NT2/D1 (cell line): ENCODE results near the gene RIPOR3.

Experiments
- SUZ12 ChIP-seq: IDR thresholded peaks from 2 replicates; pipeline ENCODE4 v1.6.1; 2011; ENCODE audit not compliant: insufficient read length, insufficient read depth; ENCODE audit errors: extremely low read depth
- YY1 ChIP-seq: IDR thresholded peaks from 2 replicates; pipeline ENCODE4 v1.6.1; 2011; ENCODE audit not compliant: insufficient read length, insufficient read depth
- ZNF274 ChIP-seq: IDR thresholded peaks from 2 replicates; pipeline ENCODE4 v1.6.1; 2011; ENCODE audit warnings: mild to moderate bottlenecking, low read depth, low read length

- TF ChIP-seq SUZ12, result no peak
- TF ChIP-seq YY1, result no peak
- TF ChIP-seq ZNF274, result no peak
Measured at GRCh38 chr20:50594231-50594590, 97.1 kb downstream of the RIPOR3 start.
